Natural killer cell treated with Interleukin-12 subunit alpha and Interleukin-12 subunit beta and Interleukin-15 and Interleukin-18, amount 100 ng/mL, for 72 hours (primary cell): ENCODE measurements around the gene ZFAND2A. TPM values are rescaled to one million over a fixed set of nuclear protein-coding genes. Genes with fewer than 3 reads are reported as not detected.
"Not testable (repeated sequence)": the region's sequence is repeated elsewhere in the genome, so short reads cannot be mapped to it uniquely, and the experiment has no call there.

Experiments used
- ATAC-seq, 2 donors: fragments of 150-1000 bp; cut with Tn5 transposase in 1 of 2; sonication (Bioruptor Pico), chemical (Tn5 transposase) in 1 of 2; 2 replicates each; pipeline ENCODE4 v1.10.0; 2021
- DNase-seq: peaks from one replicate; pipeline ENCODE4 v3.0.0; 2022; ENCODE audit warnings: low spot score
- H3K27ac Mint-ChIP-seq, 2 donors: 1 replicate in 1 of 2; 2 replicates in 1 of 2; pipeline ENCODE4 v1.8.0; 2022; ENCODE audit warnings: mixed read lengths in 2 of 2, mild to moderate bottlenecking in 1 of 2, moderate library complexity in 1 of 2
- H3K27me3 Mint-ChIP-seq, 2 donors: 1 replicate in 1 of 2; 2 replicates in 1 of 2; pipeline ENCODE4 v1.8.0; 2022; ENCODE audit warnings: mixed read lengths in 2 of 2
- H3K36me3 Mint-ChIP-seq: one replicate; pipeline ENCODE4 v1.8.0; 2022; ENCODE audit warnings: mixed read lengths
- H3K4me1 Mint-ChIP-seq, 2 donors: 1 replicate in 1 of 2; 2 replicates in 1 of 2; pipeline ENCODE4 v1.8.0; 2022; ENCODE audit warnings: low read depth in 2 of 2, mixed read lengths in 2 of 2, mild to moderate bottlenecking in 1 of 2
- H3K4me3 Mint-ChIP-seq: one replicate; pipeline ENCODE4 v1.8.0; 2022; ENCODE audit warnings: mixed read lengths
- H3K9me3 Mint-ChIP-seq: 2 replicates; pipeline ENCODE4 v1.8.0; 2022; ENCODE audit warnings: mixed read lengths
- total RNA-seq, 2 donors: library from RNA; stranded (reverse); gene quantifications; one replicate each; pipeline ENCODE4 v1.2.3, GENCODE V29; 2022

ZFAND2A gene
- total RNA-seq, 2 donors from 2014 or later = 34.7 to 41.2 TPM

- no peaks in the 10 kb centered on the region for H3K9me3 Mint-ChIP-seq
- no peaks in the 10 kb centered on the region for H3K27me3 Mint-ChIP-seq
- no peak overlapping the region for H3K4me3 Mint-ChIP-seq
These were observed 10.9 kb upstream of the ZFAND2A start for GRCh38 chr7:1170741-1171501.

GRCh38 chr7:1169409-1170368 lies 9.7 kb upstream of the ZFAND2A start:
- H3K27me3 Mint-ChIP-seq = no peaks in the 10 kb centered on the region
- peak overlapping the region; percentile 76 for H3K4me3 Mint-ChIP-seq
- peaks cover 9 to 11% of the 10 kb centered on the region in 2 donors for H3K4me1 Mint-ChIP-seq
- peak overlapping the region; percentile 75 to 95 for H3K27ac Mint-ChIP-seq
- no peaks in the 10 kb centered on the region for H3K9me3 Mint-ChIP-seq
- H3K36me3 Mint-ChIP-seq = no peaks in the 10 kb centered on the region
- ATAC-seq (peak; percentile 97 to 98), DNase-seq (peak; percentile 95)

More at GRCh38 chr7:1170741-1171501, 10.9 kb upstream of the ZFAND2A start:
- H3K27ac Mint-ChIP-seq = no peak overlapping the region
- H3K36me3 Mint-ChIP-seq = no peaks in the 10 kb centered on the region
- peaks cover 9 to 11% of the 10 kb centered on the region in 2 donors for H3K4me1 Mint-ChIP-seq
- ATAC-seq = no peak
- no peak for DNase-seq

- H3K4me1 Mint-ChIP-seq = peaks cover 9 to 11% of the 10 kb centered on the region in 2 donors
These were observed 8.4 kb upstream of the ZFAND2A start for GRCh38 chr7:1168422-1168821.

GRCh38 chr7:1164436-1164835 lies 4.4 kb upstream of the ZFAND2A start:
- no peaks in the 10 kb centered on the region for H3K9me3 Mint-ChIP-seq
- H3K4me3 Mint-ChIP-seq = no peak overlapping the region
- H3K27ac Mint-ChIP-seq = no peak overlapping the region
- ATAC-seq (no peak), DNase-seq (no peak)
- H3K4me1 Mint-ChIP-seq = peaks cover 12 to 14% of the 10 kb centered on the region in 2 donors
- H3K27me3 Mint-ChIP-seq = no peaks in the 10 kb centered on the region
- no peaks in the 10 kb centered on the region for H3K36me3 Mint-ChIP-seq

More at GRCh38 chr7:1168422-1168821, 8.4 kb upstream of the ZFAND2A start:
- Mint-ChIP-seq H3K4me3 (no peak overlapping the region), H3K9me3 (no peaks in the 10 kb centered on the region), H3K36me3 (no peaks in the 10 kb centered on the region), H3K27me3 (no peaks in the 10 kb centered on the region), H3K27ac (no peak overlapping the region)
- DNase-seq (no peak), ATAC-seq (no peak)

- H3K4me1 Mint-ChIP-seq = peaks cover 18 to 19% of the 10 kb centered on the region in 2 donors
- H3K27me3 Mint-ChIP-seq = no peaks in the 10 kb centered on the region
- ATAC-seq (no peak), DNase-seq (no peak)
- no peak overlapping the region for H3K4me3 Mint-ChIP-seq
- no peaks in the 10 kb centered on the region for H3K36me3 Mint-ChIP-seq
- H3K9me3 Mint-ChIP-seq = no peaks in the 10 kb centered on the region
- H3K27ac Mint-ChIP-seq = no peak overlapping the region
These were observed 3.1 kb upstream of the ZFAND2A start for GRCh38 chr7:1163121-1163520.

DNA sequence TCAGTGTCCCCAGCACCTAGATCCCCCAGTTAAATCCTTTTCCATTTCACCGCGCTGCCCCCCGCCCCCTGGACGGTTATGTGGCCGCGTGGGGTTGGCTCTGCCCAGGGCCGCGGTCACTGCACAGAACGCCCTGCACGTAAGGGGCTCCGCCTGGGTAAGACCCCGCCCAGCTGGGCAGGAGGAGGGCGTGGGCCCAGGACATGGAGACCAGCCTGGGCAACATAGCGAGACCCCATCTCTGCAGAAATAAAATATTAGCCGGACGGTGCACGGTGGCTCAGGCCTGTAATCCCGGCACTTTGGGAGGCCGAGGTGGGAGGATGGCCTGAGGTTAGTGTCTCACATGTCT lies 650 bp upstream of the ZFAND2A start:
- no peak for DNase-seq
- no peaks in the 10 kb centered on the region for H3K36me3 Mint-ChIP-seq
- H3K9me3 Mint-ChIP-seq = no peaks in the 10 kb centered on the region
- H3K4me3 Mint-ChIP-seq = peak overlapping the region; percentile 72
- ATAC-seq = peak in 1 of 2 donors; percentile 12
- no peaks in the 10 kb centered on the region for H3K27me3 Mint-ChIP-seq
- H3K27ac Mint-ChIP-seq = peak overlapping the region; percentile 66 to 87
- peaks cover 19 to 22% of the 10 kb centered on the region in 2 donors for H3K4me1 Mint-ChIP-seq

DNA sequence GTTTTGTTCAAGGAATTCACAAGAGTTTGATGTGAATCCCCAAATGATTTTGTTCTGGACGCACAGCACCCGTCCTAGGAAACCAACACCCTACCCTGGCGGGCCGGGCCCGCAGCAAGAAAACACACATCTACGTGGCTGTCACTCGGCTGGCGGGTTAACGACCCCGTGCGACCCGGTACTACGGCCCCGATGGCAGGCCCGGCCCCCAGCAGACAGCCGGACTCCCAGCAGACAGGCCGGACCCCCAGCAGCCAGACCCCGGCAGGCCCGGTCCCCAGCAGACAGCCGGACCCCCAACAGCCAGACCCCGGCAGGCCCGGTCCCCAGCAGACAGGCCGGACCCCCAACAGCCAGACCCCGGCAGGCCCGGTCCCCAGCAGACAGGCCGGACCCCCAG lies 765 bp downstream of the ZFAND2A start:
- not testable (repeated sequence) for H3K27me3 Mint-ChIP-seq, H3K9me3 Mint-ChIP-seq, ATAC-seq, DNase-seq
- H3K27ac Mint-ChIP-seq = peak overlapping the region; percentile 69 to 89
- peaks cover 19 to 22% of the 10 kb centered on the region in 2 donors for H3K4me1 Mint-ChIP-seq
- peaks cover 11% of the 10 kb centered on the region for H3K36me3 Mint-ChIP-seq
- H3K4me3 Mint-ChIP-seq = peak overlapping the region; percentile 91

GRCh38 chr7:1158203-1159126 lies 1.5 kb downstream of the ZFAND2A start:
- H3K36me3 Mint-ChIP-seq = peaks cover 14% of the 10 kb centered on the region
- peaks cover 19 to 22% of the 10 kb centered on the region in 2 donors for H3K4me1 Mint-ChIP-seq
- no peaks in the 10 kb centered on the region for H3K27me3 Mint-ChIP-seq
- no peak for ATAC-seq
- no peak for DNase-seq
- H3K4me3 Mint-ChIP-seq = peak overlapping the region; percentile 91
- no peaks in the 10 kb centered on the region for H3K9me3 Mint-ChIP-seq
- H3K27ac Mint-ChIP-seq = peak overlapping the region; percentile 69 to 89

- Mint-ChIP-seq H3K4me1 (peaks cover 19 to 22% of the 10 kb centered on the region in 2 donors), H3K27me3 (no peaks in the 10 kb centered on the region), H3K36me3 (peaks cover 22% of the 10 kb centered on the region), H3K27ac (no peak overlapping the region), H3K4me3 (no peak overlapping the region), H3K9me3 (no peaks in the 10 kb centered on the region)
- DNase-seq = no peak
- ATAC-seq = no peak
These were observed 3.0 kb downstream of the ZFAND2A start for GRCh38 chr7:1156782-1157535.

- not testable (repeated sequence) for ATAC-seq, H3K27ac Mint-ChIP-seq
These were observed 3.9 kb downstream of the ZFAND2A start for GRCh38 chr7:1155818-1156781.

GRCh38 chr7:1154172-1154739 lies 5.7 kb downstream of the ZFAND2A start:
- no peak for ATAC-seq
- Mint-ChIP-seq H3K36me3 (peaks cover 23% of the 10 kb centered on the region), H3K27ac (peak overlapping the region in 1 of 2 donors; percentile 69)

More at GRCh38 chr7:1155818-1156781, 3.9 kb downstream of the ZFAND2A start:
- H3K27me3 Mint-ChIP-seq, H3K4me3 Mint-ChIP-seq, DNase-seq, H3K9me3 Mint-ChIP-seq: not testable (repeated sequence)
- Mint-ChIP-seq H3K4me1 (peaks cover 15 to 20% of the 10 kb centered on the region in 2 donors), H3K36me3 (peaks cover 23% of the 10 kb centered on the region)

More at GRCh38 chr7:1154172-1154739, 5.7 kb downstream of the ZFAND2A start:
- DNase-seq = no peak
- Mint-ChIP-seq H3K27me3 (no peaks in the 10 kb centered on the region), H3K4me1 (peaks cover 9 to 13% of the 10 kb centered on the region in 2 donors), H3K9me3 (no peaks in the 10 kb centered on the region), H3K4me3 (no peak overlapping the region)
